SK-MEL-5 (cell line): ENCODE data around the gene SUCLA2. TPM values are rescaled to one million over a fixed set of nuclear protein-coding genes. Genes with fewer than 3 reads are reported as not detected.

Experiments
- DNase-seq: peaks from one replicate; pipeline ENCODE4 v3.0.0-alpha.2; 2016; ENCODE audit warnings: low read depth, low spot score
- in situ Hi-C: cut with HindIII; loops from 2 replicates; pipeline ENCODE4 v1.10.0; 2016; ENCODE audit warnings: low sequenced_read_pairs, high pct_unique_total_duplicates, low pct_unique_long_range_greater_than_20kb
- polyA plus RNA-seq, 2 experiments: library from polyadenylated mRNA; depleted of rRNA; stranded (reverse); fragments of >200 nt; gene quantifications; 2 replicates each; pipeline ENCODE4 v1.2.3, GENCODE V29; 2015
- total RNA-seq: library from RNA; depleted of rRNA; stranded (reverse); fragments of >200 nt; shearing (Covaris generic); gene quantifications from 2 replicates; pipeline ENCODE4 v1.2.3, GENCODE V29; 2014; rRNA removed

The SUCLA2 gene
- total RNA-seq: 43.8 and 50.9 TPM in 2 replicates
- polyA plus RNA-seq (2015; cell fraction: cytosol; rRNA removed): 49.5 and 58.2 TPM in 2 replicates
- 19.2 and 19.4 TPM in 2 replicates for polyA plus RNA-seq (2015; cell fraction: nucleus; rRNA removed)

DNA sequence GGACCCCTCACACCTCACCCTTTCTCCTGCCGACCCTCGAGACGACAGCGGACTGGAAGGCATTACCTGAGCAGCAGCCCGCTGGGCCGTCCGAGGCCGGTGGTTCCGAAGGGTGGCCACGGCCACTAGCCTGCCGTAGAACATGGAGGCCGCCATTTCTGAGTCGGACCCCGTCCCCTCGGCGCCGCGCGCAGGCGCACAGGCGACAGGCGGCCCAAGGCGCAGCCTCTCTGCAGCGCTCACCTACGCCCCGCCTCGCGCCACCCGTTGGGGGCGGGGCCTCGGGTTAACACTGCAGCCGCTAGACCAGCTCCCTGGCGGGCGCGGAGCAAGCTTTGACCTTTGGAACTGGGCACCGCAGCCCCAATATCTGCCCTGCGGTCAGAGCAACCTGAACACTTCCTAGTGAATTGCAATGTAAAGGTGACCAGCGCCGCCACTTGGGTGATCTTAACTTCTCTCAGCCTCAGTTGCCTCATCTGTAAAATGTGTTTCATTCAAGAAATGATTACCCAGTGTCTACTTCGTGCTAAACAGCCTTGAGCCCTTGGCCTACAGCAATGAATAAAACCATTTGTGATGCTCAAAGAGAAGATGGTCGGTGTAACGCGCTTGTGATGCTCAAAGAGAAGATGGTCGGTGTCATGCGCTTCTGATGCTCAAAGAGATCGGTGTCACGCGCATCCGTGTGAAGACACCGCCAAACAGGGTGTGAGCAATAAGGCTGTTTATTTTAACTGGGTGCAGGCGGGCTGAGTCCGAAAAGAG, at the start of gene SUCLA2:
Gene SUCLA2 (minus strand): TSS at position 160 of the 768 bp plus-strand sequence. CDS start 4 bp downstream, at position 156.
- peak; percentile 91 for DNase-seq
- in situ Hi-C loops: no loop called here

DNA sequence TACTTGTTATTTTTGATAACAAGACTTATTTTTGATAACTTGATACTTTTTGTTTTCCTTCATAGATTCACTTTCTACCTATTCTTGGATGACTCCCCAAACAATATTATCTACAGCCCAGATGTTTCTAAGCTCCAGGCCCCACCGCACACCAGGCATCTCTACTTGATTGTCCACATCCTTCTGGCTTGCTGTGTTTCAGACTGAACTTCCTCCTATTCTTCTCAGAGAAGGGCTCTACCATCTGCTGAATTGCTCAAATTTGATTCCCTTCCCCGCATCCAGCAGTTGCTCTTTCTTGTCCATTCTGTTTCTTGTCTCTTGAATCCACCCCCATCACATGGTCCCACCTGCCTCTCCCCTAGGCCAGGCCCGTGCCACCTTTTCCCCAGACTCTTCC, 49.5 kb upstream of the SUCLA2 start:
- in situ Hi-C loops: no loop called here
- DNase-seq: no peak

DNA sequence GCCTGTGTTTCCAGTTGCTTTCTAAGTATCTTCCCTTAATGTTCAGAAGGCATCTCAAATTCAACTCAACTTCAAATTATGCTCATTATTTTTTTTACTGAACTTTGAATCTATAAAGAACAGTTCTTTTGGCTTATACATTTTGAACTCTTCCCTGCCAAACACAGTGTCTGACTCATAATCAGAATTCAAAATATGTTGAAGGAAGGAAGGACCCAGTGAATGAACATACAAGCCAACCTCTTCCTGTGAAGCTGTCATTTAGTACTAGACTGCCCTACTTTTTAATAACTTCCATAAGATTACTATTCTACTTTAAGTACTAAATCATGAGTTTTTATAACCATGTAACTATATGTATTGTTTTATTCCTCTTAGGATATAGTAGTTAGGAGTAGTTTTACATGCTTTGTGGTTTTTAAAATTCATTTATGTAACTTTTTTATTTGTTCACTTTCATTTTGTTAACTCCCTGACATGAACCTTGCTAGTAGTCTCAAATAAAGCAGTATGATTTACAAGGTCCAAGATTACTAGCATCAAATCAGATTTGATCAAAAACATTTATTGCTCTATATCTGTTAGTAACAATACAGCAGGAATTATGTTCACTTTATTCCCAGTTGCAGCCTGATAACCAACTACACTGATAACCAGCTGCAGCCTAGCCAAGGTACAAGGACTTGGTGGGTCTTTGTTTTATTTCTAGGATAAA, 42.9 kb upstream of the SUCLA2 start:
- DNase-seq: no peak

DNA sequence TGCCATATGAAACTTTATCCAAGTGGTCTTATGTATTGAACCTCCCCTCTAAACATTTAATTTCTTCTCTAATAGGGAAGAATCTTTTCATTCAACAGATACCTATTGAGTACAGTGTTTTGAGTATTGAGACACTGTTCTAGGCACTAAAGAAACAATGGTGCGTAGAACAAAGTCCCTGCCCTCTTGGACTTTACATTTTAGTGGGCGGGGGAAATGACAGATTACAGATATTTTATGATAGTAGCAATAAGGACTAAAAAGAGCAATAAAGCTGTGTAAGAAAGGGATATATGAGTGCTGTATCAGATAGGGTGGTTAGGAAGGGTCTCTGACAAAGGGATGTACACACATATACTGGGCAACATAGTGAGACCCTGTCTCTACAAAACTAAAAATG, 41.8 kb upstream of the SUCLA2 start:
- in situ Hi-C loops: no loop called here
- DNase-seq: no peak

More for the DNA sequence above, 42.9 kb upstream of the SUCLA2 start:
- in situ Hi-C loops: no loop called here

DNA sequence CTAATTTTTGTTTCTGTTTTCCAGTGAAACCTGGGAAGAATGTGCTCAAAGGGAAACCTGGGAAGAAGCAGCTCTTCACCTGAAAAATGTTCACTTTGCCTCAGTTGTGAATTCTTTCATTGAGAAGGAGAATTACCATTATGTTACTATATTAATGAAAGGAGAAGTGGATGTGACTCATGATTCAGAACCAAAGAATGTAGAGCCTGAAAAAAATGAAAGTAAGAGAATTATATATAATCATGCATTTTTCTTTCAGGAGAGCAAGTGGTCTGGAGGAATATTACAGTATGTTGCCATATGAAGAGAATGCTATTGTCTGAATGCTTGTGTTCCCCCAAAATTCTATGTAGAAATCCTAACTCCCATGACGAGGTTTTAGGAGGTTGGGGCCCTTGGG, 39.8 kb upstream of the SUCLA2 start:
- no peak for DNase-seq
- in situ Hi-C loops: no loop called here

DNA sequence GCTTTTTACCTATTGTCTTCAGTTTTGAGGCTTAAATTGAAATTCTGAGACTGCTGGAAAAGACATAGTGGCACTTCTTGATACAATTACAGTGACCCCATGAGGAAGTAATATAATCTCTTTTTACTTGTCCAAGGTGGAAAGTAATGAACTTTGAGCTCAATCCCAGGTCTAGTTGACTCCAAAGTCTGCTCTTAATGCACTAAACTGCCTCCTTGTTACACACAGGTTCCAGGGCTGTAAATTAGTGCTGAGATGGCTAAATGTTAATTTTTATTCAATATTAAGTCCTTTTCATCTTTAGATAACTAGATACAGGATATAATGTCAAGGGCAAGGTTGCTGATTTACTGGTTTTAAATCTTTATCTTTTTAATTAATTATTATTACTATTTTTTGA, 39.0 kb upstream of the SUCLA2 start:
- in situ Hi-C loops: no loop called here

DNA sequence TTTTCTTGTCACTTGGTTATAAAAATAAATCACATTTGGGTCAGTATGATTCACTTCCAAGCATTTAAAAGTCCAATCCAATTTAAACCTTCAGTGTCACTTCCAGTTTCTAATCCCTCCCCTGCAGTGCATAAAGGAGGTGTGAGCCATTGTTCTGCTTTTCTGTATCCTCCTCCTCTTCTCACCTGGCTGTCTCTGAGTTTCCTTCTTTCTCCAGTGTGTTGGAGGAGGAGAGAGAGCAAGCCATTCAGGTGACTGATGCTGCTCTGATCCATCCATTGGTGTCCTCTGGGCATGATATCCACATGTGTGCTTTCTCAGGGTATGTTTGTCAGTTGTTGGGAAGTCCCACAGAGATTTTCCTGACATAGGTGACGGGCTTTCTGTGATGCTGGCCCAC, 37.7 kb upstream of the SUCLA2 start:
- no peak for DNase-seq
- in situ Hi-C loops: no loop called here

More for the DNA sequence above, 39.0 kb upstream of the SUCLA2 start:
- no peak for DNase-seq

DNA sequence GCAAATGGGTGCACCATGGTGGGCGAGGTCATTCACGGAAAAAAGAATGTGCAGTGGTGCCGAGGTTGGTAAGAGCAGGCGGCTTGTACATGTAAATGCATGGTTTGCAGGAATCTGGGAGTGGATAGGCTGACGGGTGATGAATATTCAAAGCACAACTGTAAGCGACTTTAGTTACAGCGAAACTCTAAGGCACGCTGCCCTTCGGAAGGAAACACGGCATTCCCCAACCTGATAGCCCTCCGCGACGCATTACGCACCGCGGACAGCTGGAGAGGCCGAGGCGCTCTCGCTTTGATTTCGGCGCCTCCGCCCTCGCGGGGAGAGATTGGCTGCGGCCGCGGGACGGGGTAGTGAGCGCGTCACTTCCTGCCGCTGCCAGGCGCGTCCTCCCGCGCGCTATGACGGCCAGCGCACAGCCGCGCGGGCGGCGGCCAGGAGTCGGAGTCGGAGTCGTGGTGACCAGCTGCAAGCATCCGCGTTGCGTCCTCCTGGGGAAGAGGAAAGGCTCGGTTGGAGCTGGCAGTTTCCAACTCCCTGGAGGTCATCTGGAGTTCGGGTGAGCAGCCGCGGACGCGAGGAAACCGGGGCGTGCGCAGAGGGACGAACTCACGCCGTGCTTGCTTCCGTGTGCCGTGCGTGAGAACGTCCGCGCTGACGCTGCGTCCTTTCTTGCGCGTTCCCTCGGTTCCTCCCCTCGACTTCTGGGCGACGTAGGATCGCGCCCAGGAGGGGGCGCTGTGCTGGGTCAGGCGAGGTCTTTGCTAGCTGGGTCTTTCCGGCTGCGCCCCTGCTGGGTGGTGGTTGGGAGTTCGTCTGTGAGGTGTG, 36.5 kb upstream of the SUCLA2 start, which contains the start of gene NUDT15:
Gene NUDT15 (plus strand): TSS at position 381 of the 828 bp plus-strand sequence. CDS start 21 bp downstream, at position 402.
- peak; percentile 96 for DNase-seq
- in situ Hi-C loops: no loop called here

DNA sequence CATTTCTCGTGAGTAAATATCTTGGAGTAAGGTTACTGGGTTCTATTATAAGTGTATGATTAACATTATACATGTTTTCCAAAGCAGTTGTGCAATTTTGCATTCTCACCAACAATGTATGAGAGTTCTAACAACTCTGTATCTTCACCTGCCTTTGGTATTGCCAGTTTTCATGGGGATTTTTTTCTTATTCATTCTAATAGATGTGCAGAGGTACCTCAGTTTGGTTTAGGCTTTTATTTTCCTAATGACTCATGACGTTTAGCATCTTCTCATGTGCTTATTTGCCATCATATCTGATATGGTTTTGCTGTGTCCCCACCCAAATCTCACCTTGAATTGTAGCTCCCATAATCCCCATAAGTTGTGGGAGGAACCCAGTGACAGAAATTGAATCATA, 28.8 kb upstream of the SUCLA2 start:
- DNase-seq: no peak

DNA sequence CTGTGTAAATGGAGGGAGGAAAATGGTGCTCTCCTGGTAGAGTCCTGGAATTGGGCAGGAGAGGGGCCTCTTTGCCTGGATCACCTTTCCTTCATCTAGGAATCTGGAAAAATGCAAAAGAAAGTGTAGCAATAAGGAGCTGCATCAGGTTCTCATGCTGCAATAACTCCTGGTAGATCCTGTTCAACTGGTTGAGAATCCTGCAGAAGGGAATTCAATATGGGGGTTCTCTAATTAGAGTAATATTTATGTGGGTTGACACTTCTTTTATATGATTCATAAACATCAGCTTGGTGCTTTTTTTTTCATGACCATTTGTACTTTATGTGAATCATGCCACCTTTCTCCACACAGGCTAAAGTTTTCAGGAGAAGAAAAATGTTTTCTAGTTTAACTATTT, 27.0 kb upstream of the SUCLA2 start:
- in situ Hi-C loops: no loop called here
- no peak for DNase-seq

More for the DNA sequence above, 28.8 kb upstream of the SUCLA2 start:
- in situ Hi-C loops: no loop called here

DNA sequence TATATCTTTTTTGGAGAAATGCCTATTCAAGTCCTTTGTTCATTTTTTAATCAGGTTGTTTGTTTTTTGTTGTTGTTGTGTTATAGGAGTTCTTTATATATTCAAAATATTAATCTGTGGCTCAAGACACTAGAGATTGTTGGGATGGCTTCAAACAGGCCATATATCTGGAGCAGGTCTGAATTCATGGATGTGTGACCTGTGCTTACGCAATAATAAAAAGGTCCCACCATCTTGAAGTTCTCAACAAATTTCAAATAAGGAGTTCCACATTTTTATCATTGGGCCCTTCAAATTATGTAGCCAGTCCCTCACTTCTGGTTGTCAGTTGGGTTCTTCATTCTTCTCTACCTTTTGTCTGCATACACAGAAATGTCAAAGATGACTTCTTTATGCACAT, 18.7 kb upstream of the SUCLA2 start:
- DNase-seq: no peak
- in situ Hi-C loops: no loop called here

DNA sequence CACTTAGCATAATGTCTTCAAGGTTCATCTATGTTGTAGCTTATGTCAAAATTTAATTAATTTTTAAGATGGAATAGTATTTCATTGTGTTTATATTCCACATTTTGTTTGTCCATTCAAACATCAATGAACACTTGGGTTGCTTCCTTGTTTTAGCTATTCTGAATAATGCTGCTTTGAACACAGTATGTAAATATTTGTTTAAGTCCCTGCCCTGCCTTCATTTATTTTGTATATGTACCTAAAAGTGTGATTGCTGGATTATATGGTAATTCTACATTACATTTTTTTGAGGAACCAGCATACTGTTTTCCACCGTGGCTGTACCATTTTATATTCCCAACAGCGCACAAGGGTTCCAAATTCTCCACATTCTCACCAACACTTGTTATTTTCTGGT, 17.6 kb upstream of the SUCLA2 start:
- no peak for DNase-seq
- in situ Hi-C loops: no loop called here

DNA sequence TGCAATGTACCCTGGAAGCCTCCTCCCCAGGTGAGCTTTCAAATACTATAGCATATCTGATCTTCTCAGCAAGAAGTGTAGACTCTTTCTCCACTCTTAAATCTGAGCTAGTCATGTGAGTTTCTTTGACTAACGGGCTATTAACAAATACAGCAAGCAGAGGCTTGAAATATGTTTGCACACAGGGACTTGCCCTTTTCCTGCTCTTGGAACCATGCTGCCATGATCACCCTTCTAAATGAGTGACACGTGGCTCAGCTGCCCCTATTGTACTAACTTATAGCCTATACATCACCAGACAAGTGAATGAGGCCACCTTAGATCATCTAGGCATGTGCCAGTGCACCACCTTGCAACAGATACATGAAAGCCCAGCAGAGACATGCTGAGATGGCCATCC, 13.3 kb upstream of the SUCLA2 start:
- DNase-seq: no peak
- in situ Hi-C loops: no loop called here

DNA sequence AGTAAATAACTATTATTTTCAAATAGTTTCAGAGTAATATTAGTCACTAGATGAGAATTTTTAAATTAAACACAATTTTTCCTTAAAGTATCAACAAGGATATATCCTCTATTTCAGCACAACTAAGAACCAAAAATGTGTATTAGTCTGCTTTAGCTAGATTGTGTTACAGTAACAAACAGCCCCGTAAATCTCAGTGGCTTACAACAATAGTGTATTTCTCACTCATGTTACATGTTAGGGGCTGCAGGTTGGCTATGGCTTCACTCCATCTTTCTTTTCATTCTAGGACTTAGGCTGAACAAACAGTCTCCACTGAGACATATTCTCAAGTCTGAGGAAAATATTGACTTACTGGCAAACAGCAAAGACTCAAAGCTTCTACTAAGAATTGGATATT, 11.6 kb upstream of the SUCLA2 start:
- no peak for DNase-seq
- in situ Hi-C loops: no loop called here

DNA sequence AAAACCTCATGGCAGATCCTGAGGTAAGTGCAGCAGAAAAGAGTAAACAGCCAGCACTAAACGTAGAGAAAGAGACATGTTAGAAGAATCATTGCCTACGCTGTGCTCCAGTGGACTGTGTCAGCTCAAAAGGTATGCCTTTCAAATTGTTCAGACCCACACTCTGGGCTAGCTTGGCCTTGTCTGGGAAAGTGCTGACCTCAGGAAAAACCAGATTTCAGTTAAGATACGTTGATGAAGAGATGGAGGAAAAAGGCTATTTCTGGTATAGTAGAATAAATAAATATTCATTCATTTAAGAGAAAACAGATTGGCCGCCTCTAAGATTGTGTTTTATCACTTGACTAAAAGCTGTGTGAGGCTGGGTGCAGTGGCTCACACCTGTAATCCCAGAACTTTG, 9.6 kb upstream of the SUCLA2 start:
- in situ Hi-C loops: no loop called here
- DNase-seq: no peak

DNA sequence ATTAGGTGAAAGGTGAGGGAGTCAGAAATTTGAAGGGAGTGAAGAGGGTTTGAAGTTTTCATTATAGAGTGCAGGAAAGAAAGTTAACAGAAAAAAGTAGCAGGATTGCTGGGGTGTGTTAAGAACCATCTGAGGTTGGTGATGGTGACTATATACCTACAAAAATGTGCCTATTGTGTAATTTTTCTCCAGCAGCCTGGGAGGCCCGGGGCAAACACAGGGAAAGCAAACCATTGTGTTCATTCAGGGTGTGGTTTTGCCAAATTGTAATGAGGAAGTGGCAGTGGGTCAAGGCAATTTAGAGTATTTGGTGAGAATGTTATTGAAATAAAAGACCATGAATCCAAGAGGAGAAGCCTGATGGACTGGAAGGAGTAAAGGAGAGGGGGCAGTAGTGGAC, 8.2 kb upstream of the SUCLA2 start:
- no peak for DNase-seq
- in situ Hi-C loops: no loop called here

DNA sequence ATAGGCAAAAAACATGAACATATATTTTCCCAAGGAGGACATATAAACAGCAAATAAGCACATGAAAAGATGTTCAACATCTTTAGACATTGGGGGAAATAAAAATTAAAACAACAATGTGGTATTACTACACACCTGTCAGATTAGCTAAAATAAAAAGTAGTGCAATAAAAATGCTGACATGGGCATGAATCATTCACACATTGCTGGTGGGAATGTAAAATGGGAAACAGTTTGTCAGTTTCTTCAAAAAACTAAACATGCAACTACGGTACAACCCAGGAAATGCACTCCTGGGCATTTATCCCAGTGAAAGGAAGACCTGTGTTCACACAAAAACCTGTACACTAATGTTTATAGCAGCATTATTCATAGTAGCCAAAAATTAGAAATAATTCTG, 5.3 kb upstream of the SUCLA2 start:
- in situ Hi-C loops: no loop called here
- no peak for DNase-seq

DNA sequence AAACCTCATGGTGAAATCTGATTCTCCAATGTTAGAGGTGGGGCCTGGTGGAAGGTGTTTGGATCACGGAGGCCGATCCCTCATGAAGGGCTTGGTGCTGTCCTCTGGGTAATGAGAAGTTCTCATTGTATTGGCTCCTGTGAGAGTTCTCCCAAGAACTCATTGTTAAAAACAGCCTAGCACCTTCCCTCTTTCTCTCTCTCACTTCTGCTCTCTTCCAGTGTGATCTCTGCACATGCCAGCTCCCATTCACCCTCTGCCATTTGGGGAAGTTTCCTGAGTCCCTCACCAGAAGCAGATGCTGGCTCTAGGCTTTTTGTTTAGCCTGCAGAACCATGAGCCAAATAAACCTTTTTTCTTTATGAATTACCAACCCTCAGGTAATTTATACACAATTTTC, 3.1 kb upstream of the SUCLA2 start:
- no peak for DNase-seq
- in situ Hi-C loops: no loop called here
